Peyer's patch (tissue), 4 donors: Measurements from ENCODE around the gene AASDH.

Experiments used
- CTCF ChIP-seq, 6 experiments: fragments of 450-650 bp in 4 of 6; fragments of 200-600 bp in 2 of 6; sonication (generic) in 1 of 6; IDR thresholded peaks; one replicate each; pipeline ENCODE4 v1.5.1; 2017 to 2019; ENCODE audit warnings: antibody characterized with exemption in 6 of 6, mild to moderate bottlenecking in 3 of 6, moderate library complexity in 1 of 6
- POLR2A ChIP-seq, 2 donors: fragments of 450-650 bp; IDR thresholded peaks; one replicate each; pipeline ENCODE4 v1.5.1; 2017; ENCODE audit warnings: antibody characterized with exemption in 2 of 2, mild to moderate bottlenecking in 2 of 2, moderate library complexity in 2 of 2

GRCh38 chr4:56321251-56321650 is 66.0 kb downstream of the AASDH start:
- TF ChIP-seq CTCF (IDR thresholded peaks at IDR 0.05) (no peak), POLR2A (IDR thresholded peaks at IDR 0.05) (no peak)
